Fibroblast of lung (primary cell): ENCODE data around the gene NLGN4X. TPM values are rescaled to one million over a fixed set of nuclear protein-coding genes. Genes with fewer than 3 reads are reported as not detected.

Source experiments
- DNase-seq, 2 donors: peaks; one replicate each; pipeline versions ENCODE4 v3.0.0 to v3.0.0-alpha.2; 2010; ENCODE audit warnings: low read depth in 2 of 2
- H2AFZ ChIP-seq: 2 replicates; pipeline ENCODE4 v1.5.1; 2012; ENCODE audit warnings: low read length, control low read depth, inconsistent platforms
- H3K27ac ChIP-seq: 2 replicates; pipeline ENCODE4 v1.5.1; 2011; ENCODE audit warnings: low read length, control low read depth; ENCODE audit not compliant: insufficient read depth
- H3K27me3 ChIP-seq: 2 replicates; pipeline ENCODE4 v1.5.1; 2011; ENCODE audit warnings: mild to moderate bottlenecking, low read length; ENCODE audit not compliant: control insufficient read depth, insufficient read depth
- H3K36me3 ChIP-seq: 2 replicates; pipeline ENCODE4 v1.5.1; 2011; ENCODE audit warnings: low read length; ENCODE audit not compliant: control insufficient read depth, insufficient read depth
- H3K4me1 ChIP-seq: 2 replicates; pipeline ENCODE4 v1.5.1; 2011; ENCODE audit warnings: low read length; ENCODE audit not compliant: control insufficient read depth, insufficient read depth; ENCODE audit errors: extremely low read depth
- H3K4me2 ChIP-seq: 2 replicates; pipeline ENCODE4 v1.5.1; 2011; ENCODE audit warnings: low read length, control low read depth; ENCODE audit not compliant: insufficient read depth; ENCODE audit errors: extremely low read depth
- H3K4me3 ChIP-seq, 4 experiments: fragments of 200-600 bp in 1 of 4; sonication (generic) in 1 of 4; replicated peaks in 1 of 4; 2 replicates each; pipeline ENCODE4 v1.5.1; 2011 to 2016; ENCODE audit warnings: low read length in 4 of 4, low read depth in 3 of 4, mild to moderate bottlenecking in 3 of 4, control low read depth in 2 of 4, inconsistent platforms in 1 of 4, mixed read lengths in 1 of 4; ENCODE audit not compliant: insufficient read depth in 1 of 4; ENCODE audit errors: control extremely low read depth in 1 of 4
- H3K79me2 ChIP-seq: 2 replicates; pipeline ENCODE4 v1.5.1; 2012; ENCODE audit warnings: mild to moderate bottlenecking, low read length, inconsistent platforms; ENCODE audit not compliant: control insufficient read depth, insufficient read depth
- H3K9ac ChIP-seq: 2 replicates; pipeline ENCODE4 v1.5.1; 2011; ENCODE audit warnings: mild to moderate bottlenecking, low read length, control low read depth; ENCODE audit not compliant: insufficient read depth
- H3K9me3 ChIP-seq: 2 replicates; pipeline ENCODE4 v1.5.1; 2012; ENCODE audit warnings: low read depth, low read length; ENCODE audit not compliant: control insufficient read depth, insufficient read depth
- H4K20me1 ChIP-seq: 2 replicates; pipeline ENCODE4 v1.5.1; 2011; ENCODE audit warnings: low read length; ENCODE audit not compliant: control insufficient read depth, insufficient read depth; ENCODE audit errors: extremely low read depth
- CTCF ChIP-seq, 2 donors: IDR thresholded peaks in 1 of 2; conservative IDR thresholded peaks in 1 of 2; 1 replicate in 1 of 2; 2 replicates in 1 of 2; pipeline ENCODE4 v1.5.1; 2011 to 2012; ENCODE audit warnings: low read length in 2 of 2, control low read depth in 1 of 2, inconsistent platforms in 1 of 2, low read depth in 1 of 2, mild to moderate bottlenecking in 1 of 2
- EZH2 ChIP-seq: IDR thresholded peaks from 2 replicates; pipeline ENCODE4 v1.5.1; 2012; ENCODE audit warnings: low read length, control low read depth, mild to moderate bottlenecking; ENCODE audit errors: missing control alignments
- polyA plus RNA-seq, 2 donors: library from polyadenylated mRNA; depleted of rRNA in 1 of 2; stranded (reverse) in 1 of 2; unstranded in 1 of 2; fragments of >200 nt; gene quantifications; 2 replicates each; pipeline ENCODE4 v1.2.1, GENCODE V29; 2011 to 2012; ENCODE audit warnings: missing spikeins in 1 of 2
- total RNA-seq: library from RNA; depleted of rRNA; stranded (reverse); fragments of >200 nt; gene quantifications from 2 replicates; pipeline ENCODE4 v1.2.1, GENCODE V29; 2014

Gene NLGN4X
- total and polyA plus RNA-seq, 2 donors (not counting 1 experiment from before 2014, with no cell fraction given) = 0.16 TPM; not detected in 1

GRCh38 chrX:6227935-6228334 is 732 bp downstream of the NLGN4X start:
- Histone ChIP-seq H3K9me3 (no peaks in the 10 kb centered on the region), H3K27ac (no peak overlapping the region), H2AFZ (no peak overlapping the region), H3K36me3 (no peaks in the 10 kb centered on the region), H3K4me2 (no peak overlapping the region), H3K27me3 (no peaks in the 10 kb centered on the region), H3K4me1 (no peaks in the 10 kb centered on the region), H3K79me2 (no peaks in the 10 kb centered on the region), H3K4me3 (no peak overlapping the region), H3K9ac (no peak overlapping the region), H4K20me1 (no peaks in the 10 kb centered on the region)
- no peak for DNase-seq
- TF ChIP-seq EZH2 (no peak), CTCF (conservative IDR thresholded peaks at IDR 0.05 in 1 of 2, IDR thresholded peaks at IDR 0.05 in 1 of 2; ENCODE audit: low read depth in 1 of 2, low read length in 2 of 2) (no peak)

GRCh38 chrX:6227453-6227835 is 1.2 kb downstream of the NLGN4X start:
- no peak overlapping the region for H3K4me3 ChIP-seq

More at GRCh38 chrX:6227453-6227835, 1.2 kb downstream of the NLGN4X start:
- no peaks in the 10 kb centered on the region for H3K79me2 ChIP-seq
- TF ChIP-seq EZH2 (no peak), CTCF (conservative IDR thresholded peaks at IDR 0.05 in 1 of 2, IDR thresholded peaks at IDR 0.05 in 1 of 2; ENCODE audit: low read depth in 1 of 2, low read length in 2 of 2) (no peak)
- no peak overlapping the region for H2AFZ ChIP-seq
- no peaks in the 10 kb centered on the region for H3K36me3 ChIP-seq
- no peak overlapping the region for H3K9ac ChIP-seq
- no peak overlapping the region for H3K4me2 ChIP-seq
- H3K27me3 ChIP-seq = no peaks in the 10 kb centered on the region
- H3K9me3 ChIP-seq = no peaks in the 10 kb centered on the region
- H3K27ac ChIP-seq = no peak overlapping the region
- H4K20me1 ChIP-seq = no peaks in the 10 kb centered on the region
- H3K4me1 ChIP-seq = no peaks in the 10 kb centered on the region
- peak in 1 of 2 donors; percentile 3 for DNase-seq
